Fibroblast of skin of left quadriceps (primary cell): ENCODE results near the gene CFAP20.

Experiments
- DNase-seq, 2 experiments: peaks; one replicate each; pipeline ENCODE4 v3.0.0-alpha.2; 2013; ENCODE audit warnings: low read depth in 2 of 2

The CFAP20 gene

GRCh38 chr16:58124601-58124915 is 4.6 kb downstream of the CFAP20 start:
- no peak for DNase-seq

- DNase-seq: no peak
These were observed 5.1 kb downstream of the CFAP20 start for GRCh38 chr16:58123896-58124600.

- no peak for DNase-seq
These were observed 8.0 kb downstream of the CFAP20 start for GRCh38 chr16:58121132-58121531.

GRCh38 chr16:58120234-58120633 is 8.9 kb downstream of the CFAP20 start:
- no peak for DNase-seq

GRCh38 chr16:58119509-58119845 is 9.7 kb downstream of the CFAP20 start:
- no peak for DNase-seq

- no peak for DNase-seq
These were observed 10.2 kb downstream of the CFAP20 start for GRCh38 chr16:58118801-58119508.

GRCh38 chr16:58116529-58116928 is 12.7 kb downstream of the CFAP20 start:
- no peak for DNase-seq

- DNase-seq: no peak
These were observed 13.1 kb downstream of the CFAP20 start for GRCh38 chr16:58116081-58116480.

- no peak for DNase-seq
These were observed 14.1 kb downstream of the CFAP20 start for GRCh38 chr16:58114827-58115825.

GRCh38 chr16:58111302-58111627 is 17.9 kb downstream of the CFAP20 start:
- no peak for DNase-seq

- DNase-seq: peak in 1 of 2 experiments; percentile 27
These were observed 18.4 kb downstream of the CFAP20 start for GRCh38 chr16:58110571-58111301.

GRCh38 chr16:58109881-58110280 is 19.3 kb downstream of the CFAP20 start:
- no peak for DNase-seq

GRCh38 chr16:58109330-58109729 is 19.9 kb downstream of the CFAP20 start:
- DNase-seq: no peak

GRCh38 chr16:58107709-58108108 is 21.5 kb downstream of the CFAP20 start:
- DNase-seq: no peak

- no peak for DNase-seq
These were observed 22.0 kb downstream of the CFAP20 start for GRCh38 chr16:58107228-58107627.

GRCh38 chr16:58105631-58106030 is 23.6 kb downstream of the CFAP20 start:
- no peak for DNase-seq

GRCh38 chr16:58102665-58103392 is 26.4 kb downstream of the CFAP20 start:
- DNase-seq: no peak

GRCh38 chr16:58099956-58100300 is 29.3 kb downstream of the CFAP20 start:
- DNase-seq: no peak

- DNase-seq: no peak
These were observed 29.9 kb downstream of the CFAP20 start for GRCh38 chr16:58099097-58099955.
